Measurements from ENCODE around the gene PPM1E.

- TF ChIP-seq, protein P1, sequence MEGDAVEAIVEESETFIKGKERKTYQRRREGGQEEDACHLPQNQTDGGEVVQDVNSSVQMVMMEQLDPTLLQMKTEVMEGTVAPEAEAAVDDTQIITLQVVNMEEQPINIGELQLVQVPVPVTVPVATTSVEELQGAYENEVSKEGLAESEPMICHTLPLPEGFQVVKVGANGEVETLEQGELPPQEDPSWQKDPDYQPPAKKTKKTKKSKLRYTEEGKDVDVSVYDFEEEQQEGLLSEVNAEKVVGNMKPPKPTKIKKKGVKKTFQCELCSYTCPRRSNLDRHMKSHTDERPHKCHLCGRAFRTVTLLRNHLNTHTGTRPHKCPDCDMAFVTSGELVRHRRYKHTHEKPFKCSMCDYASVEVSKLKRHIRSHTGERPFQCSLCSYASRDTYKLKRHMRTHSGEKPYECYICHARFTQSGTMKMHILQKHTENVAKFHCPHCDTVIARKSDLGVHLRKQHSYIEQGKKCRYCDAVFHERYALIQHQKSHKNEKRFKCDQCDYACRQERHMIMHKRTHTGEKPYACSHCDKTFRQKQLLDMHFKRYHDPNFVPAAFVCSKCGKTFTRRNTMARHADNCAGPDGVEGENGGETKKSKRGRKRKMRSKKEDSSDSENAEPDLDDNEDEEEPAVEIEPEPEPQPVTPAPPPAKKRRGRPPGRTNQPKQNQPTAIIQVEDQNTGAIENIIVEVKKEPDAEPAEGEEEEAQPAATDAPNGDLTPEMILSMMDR (IDR thresholded peaks at IDR 0.05; ENCODE audit: low read depth, low read length) = peak; percentile 50
- TF ChIP-seq MAX (IDR thresholded peaks at IDR 0.05; ENCODE audit: low read depth, low read length) = no peak
Observed at GRCh38 chr17:58710948-58711552, 44.6 kb upstream of the PPM1E start.
